22Rv1 (cell line): ENCODE results near the gene PARP12.

Experiments
- H3K27ac ChIP-seq: fragments of 450-650 bp; 2 replicates; pipeline ENCODE4 v1.5.1; 2017
- CTCF ChIP-seq: fragments of 450-650 bp; IDR thresholded peaks from 2 replicates; pipeline ENCODE4 v1.5.1; 2017; ENCODE audit warnings: mild to moderate bottlenecking
- ZFX ChIP-seq: fragments of 450-650 bp; IDR thresholded peaks from 2 replicates; pipeline ENCODE4 v1.6.1; 2017; ENCODE audit warnings: antibody characterized with exemption, borderline replicate concordance

The PARP12 gene

GRCh38 chr7:140021603-140022002 is 41.1 kb downstream of the PARP12 start:
- no peak overlapping the region for H3K27ac ChIP-seq
- TF ChIP-seq CTCF (no peak), ZFX (no peak)

GRCh38 chr7:140019606-140020005 is 43.1 kb downstream of the PARP12 start:
- H3K27ac ChIP-seq = no peak overlapping the region
- TF ChIP-seq CTCF = no peak
- TF ChIP-seq ZFX = no peak

GRCh38 chr7:140019172-140019571 is 43.6 kb downstream of the PARP12 start:
- TF ChIP-seq CTCF (no peak), ZFX (no peak)
- H3K27ac ChIP-seq = no peak overlapping the region

GRCh38 chr7:140018125-140019043 is 44.4 kb downstream of the PARP12 start:
- TF ChIP-seq CTCF (no peak), ZFX (no peak)

GRCh38 chr7:140017543-140017942 is 45.2 kb downstream of the PARP12 start:
- TF ChIP-seq ZFX (no peak), CTCF (no peak)
- no peak overlapping the region for H3K27ac ChIP-seq

More at GRCh38 chr7:140018125-140019043, 44.4 kb downstream of the PARP12 start:
- no peak overlapping the region for H3K27ac ChIP-seq

GRCh38 chr7:140017034-140017433 is 45.7 kb downstream of the PARP12 start:
- no peak overlapping the region for H3K27ac ChIP-seq
- TF ChIP-seq CTCF (no peak), ZFX (no peak)

GRCh38 chr7:140016540-140016939 is 46.2 kb downstream of the PARP12 start:
- H3K27ac ChIP-seq = no peak overlapping the region
- TF ChIP-seq CTCF (no peak), ZFX (no peak)
